GM12874 (cell line): ENCODE data around the gene NELFB.
A peak's percentile ranks its signal among the peaks of the same experiment; 100 is the strongest.

Experiments
- CTCF ChIP-seq: IDR thresholded peaks from 2 replicates; pipeline ENCODE4 v1.5.1; 2011; ENCODE audit warnings: low read depth, mild to moderate bottlenecking, control low read depth, low read length, moderate library complexity; ENCODE audit not compliant: insufficient read depth

Gene NELFB

GRCh38 chr9:137234758-137235423 is 20.2 kb upstream of the NELFB start:
- TF ChIP-seq CTCF = no peak

GRCh38 chr9:137235424-137236237 is 19.5 kb upstream of the NELFB start:
- no peak for TF ChIP-seq CTCF

- peak; percentile 99 for TF ChIP-seq CTCF
Measured at GRCh38 chr9:137236238-137236935, 18.7 kb upstream of the NELFB start.

DNA sequence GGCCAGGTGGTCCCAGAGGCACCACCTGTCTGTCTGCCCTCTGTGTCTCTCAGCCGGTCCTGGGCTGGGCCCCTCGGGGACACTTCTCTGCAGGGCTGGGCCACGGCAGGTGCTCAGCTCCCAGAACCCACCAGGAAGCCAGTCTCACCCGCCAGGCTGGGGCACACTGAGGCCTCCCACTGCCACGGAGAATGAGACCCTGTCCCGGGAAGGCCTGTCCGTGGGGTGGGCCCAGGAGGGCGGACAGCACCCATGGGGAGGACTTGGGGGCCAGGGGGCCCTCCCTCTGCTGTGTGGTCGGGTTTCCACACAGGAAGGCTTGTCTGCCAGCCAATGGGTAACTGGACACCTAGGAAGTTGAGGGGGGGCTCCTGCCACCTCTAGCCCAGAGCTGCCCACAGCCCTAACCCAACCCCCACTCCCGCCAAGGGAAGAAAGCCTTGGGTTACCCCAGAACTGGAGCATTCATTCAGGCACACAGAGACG is 18.1 kb upstream of the NELFB start:
- no peak for TF ChIP-seq CTCF

DNA sequence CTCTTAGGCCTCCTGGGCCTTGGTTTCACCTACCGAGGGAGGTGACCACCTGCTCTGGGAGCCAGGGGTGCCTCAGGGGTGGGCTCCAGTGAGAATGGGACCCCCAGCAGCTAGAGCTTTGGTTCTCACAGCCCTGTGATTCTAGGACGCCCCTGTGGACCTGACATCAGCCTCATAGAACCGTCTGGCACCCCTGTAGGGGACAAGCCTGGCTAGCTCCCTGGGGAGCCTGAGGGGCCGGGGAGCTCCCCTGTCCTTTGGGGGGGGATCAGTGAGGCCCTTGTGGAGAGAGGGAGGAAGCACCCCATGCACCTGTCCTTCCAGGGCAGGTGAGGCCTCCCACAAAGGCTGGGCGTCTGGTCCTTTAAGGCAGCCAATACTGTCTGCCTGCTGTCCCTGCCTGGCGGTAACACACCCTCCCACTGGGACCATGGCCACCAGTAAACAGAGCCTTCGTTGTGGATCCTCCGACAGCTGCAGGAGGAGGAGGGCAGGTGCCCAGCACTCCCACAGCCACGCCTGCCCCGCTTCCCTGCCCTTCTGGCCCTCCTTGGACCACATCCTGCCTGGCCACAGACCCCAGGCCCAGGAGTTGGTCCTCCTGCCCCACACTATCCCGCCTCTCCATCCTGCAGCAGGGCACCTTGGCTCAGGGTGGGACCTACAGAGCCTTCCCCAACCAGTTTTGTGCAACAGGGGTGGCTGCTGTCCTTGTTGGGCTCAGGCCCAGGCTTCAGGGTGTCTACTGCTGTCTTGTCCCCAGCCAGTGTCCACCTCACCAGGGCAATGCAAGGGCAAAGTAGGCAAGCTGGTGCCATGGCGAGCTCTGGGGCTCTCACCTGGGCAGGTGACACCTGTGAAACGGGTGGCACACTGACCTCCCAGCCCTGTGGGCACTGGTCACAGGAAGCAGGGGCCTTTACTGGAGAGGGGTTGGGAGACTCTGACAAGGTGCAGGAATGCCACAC is 17.1 kb upstream of the NELFB start:
- no peak for TF ChIP-seq CTCF

DNA sequence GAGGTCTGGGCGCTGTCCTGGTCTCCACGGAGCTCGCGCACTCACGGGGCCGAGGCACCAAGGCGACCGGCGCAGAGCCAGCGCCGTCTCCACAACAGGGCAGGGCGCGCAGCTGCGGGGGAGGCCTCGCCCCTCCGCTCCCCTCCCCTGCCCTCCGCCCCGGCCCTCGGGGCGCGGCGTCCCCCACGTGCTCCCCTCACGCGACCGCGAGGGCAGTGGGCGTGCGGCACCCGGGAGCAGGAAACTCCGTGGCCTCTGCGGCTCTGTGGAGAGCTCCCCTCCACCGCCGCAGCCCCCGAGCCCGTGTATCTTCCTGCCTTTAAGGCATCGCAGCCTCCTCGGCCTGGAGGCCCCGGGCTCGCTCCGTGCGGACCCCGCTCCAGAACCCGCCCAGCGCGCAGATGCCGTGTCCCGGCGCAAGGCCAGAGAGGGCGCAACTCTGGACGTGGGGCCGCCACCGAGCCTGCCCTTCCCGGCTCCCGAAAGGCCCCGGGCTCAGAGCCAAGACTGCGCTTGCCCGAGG is 14.7 kb upstream of the NELFB start:
- TF ChIP-seq CTCF = no peak
